ENCODE results near the gene PLCD1. TPM values are rescaled to one million over a fixed set of nuclear protein-coding genes. Genes with fewer than 3 reads are reported as not detected.

Gene PLCD1
- total and polyA plus RNA-seq, 8 donors: 33.3 to 54.3 (median 44.6) TPM

DNA sequence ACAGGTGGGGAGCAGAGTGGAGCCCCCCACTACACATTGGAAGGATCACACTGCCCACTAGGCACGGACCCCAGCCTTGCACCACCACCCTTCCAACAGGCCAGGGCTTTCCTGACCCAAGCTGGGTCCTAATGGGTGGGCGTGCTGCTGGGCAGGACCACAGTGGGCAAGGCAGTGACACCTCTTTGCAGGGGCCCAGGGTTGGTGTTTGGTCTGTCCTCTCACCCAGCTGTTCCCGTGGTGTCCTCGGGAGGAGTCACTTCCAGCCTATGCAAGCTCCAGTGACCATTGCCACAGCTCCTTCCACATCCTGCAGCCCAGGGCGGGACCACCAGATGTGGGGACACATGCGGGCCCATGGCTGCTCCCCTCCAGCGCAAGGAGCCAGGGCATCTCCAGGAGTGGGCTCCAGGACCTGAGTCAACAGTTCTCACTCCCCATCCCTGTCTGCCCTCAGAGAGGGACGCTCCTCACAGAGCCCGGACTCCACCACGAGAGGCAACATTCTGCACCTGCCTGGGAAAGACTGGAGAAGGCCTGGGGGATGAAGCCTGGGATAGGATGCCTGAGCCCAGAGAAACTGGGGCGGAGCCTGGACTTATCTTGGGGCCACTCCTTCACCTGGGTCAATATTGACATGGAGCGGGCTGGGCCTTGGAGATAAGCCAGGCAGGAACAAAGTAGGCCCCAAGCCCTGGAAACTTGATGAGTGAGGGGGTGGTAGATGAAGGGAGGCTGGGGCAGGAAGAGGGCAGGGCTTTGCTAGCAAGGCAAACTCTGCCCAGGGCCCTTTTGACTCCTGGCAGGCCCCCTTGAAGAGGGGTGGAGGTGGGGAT, 42.7 kb downstream of the PLCD1 start:
- H3K27me3 ChIP-seq: no peaks in the 10 kb centered on the region
- no peaks in the 10 kb centered on the region for H3K9me3 ChIP-seq
- peak; percentile 81 for ATAC-seq
- TF ChIP-seq, protein P1, sequence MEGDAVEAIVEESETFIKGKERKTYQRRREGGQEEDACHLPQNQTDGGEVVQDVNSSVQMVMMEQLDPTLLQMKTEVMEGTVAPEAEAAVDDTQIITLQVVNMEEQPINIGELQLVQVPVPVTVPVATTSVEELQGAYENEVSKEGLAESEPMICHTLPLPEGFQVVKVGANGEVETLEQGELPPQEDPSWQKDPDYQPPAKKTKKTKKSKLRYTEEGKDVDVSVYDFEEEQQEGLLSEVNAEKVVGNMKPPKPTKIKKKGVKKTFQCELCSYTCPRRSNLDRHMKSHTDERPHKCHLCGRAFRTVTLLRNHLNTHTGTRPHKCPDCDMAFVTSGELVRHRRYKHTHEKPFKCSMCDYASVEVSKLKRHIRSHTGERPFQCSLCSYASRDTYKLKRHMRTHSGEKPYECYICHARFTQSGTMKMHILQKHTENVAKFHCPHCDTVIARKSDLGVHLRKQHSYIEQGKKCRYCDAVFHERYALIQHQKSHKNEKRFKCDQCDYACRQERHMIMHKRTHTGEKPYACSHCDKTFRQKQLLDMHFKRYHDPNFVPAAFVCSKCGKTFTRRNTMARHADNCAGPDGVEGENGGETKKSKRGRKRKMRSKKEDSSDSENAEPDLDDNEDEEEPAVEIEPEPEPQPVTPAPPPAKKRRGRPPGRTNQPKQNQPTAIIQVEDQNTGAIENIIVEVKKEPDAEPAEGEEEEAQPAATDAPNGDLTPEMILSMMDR (IDR thresholded peaks at IDR 0.05): no peak
- DNase-seq: peak in 3 of 4 donors; percentile 81 to 90 (median 85)
- intact Hi-C loops (cut with DNase I): no loop called here
- H3K4me1 ChIP-seq: peaks cover 7 to 61% of the 10 kb centered on the region in 2 donors
- H3K4me3 ChIP-seq: no peak overlapping the region
- H3K27ac ChIP-seq: peak overlapping the region; percentile 69 to 72
- H3K36me3 ChIP-seq: peaks cover 0 to 3% of the 10 kb centered on the region in 2 donors

DNA sequence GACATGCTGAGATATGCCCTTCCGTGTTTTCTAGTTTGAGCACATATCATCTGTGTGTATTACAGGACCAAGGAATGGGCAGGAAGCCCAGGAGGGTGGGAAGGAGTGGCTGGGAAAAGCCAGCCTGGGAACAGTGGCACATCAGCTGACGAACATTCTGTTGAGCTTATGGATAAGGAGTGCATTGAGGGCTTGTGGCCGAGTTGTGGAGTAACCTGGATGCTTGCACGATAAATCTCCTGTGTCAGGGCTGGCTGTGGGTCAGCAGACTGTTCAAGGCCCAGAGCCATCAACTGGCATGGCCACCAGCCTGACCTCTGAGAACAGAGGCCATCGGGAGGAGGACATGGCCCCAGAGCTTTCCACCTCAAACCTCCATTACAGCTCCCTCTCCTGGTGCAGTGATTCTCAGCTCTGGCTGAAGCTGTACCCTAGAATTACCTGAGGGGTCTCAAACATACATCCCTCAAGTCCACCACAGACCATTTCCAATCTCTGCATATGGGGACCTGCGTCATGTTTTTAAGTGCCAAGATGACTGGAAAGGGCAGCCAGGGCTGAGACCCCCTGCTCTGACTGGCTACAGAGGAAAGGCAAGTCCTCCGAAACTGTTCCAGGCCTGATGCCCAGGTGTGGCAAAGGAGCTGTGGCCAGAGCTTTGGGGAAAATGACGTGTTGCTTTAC, 43.7 kb downstream of the PLCD1 start:
- no peak overlapping the region for H3K4me3 ChIP-seq
- TF ChIP-seq, protein P1 (IDR thresholded peaks at IDR 0.05): no peak
- H3K27me3 ChIP-seq: no peaks in the 10 kb centered on the region
- no peaks in the 10 kb centered on the region for H3K9me3 ChIP-seq
- intact Hi-C loops (cut with DNase I): no loop called here
- H3K36me3 ChIP-seq: peaks cover 0 to 9% of the 10 kb centered on the region in 2 donors
- DNase-seq (peak in 1 of 4 donors; percentile 75), ATAC-seq (peak; percentile 41)
- H3K4me1 ChIP-seq: peaks cover 7 to 61% of the 10 kb centered on the region in 2 donors
- peak overlapping the region in 1 of 2 donors; percentile 37 for H3K27ac ChIP-seq

DNA sequence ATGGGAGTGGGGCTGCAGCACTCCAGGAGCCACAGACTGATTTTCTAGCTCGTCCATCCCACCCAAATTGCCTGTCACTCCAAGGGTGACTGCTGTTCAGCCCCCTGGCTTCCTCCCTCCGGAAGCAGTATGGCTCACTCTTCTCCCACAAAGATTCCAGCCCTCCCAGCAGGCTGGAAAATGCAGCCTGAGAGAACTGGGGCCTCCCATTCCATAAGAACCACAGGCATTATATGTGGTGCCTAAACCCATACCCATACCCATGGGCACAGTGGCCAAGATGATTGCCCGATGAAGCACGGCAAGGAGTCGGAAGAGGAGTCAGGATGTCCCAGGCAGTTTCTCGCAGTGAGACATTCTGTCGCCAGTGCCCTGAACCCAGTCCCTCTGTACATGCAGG, 44.8 kb downstream of the PLCD1 start:
- Histone ChIP-seq H3K9me3 (no peaks in the 10 kb centered on the region), H3K27ac (peak overlapping the region in 1 of 2 donors; percentile 13), H3K27me3 (no peaks in the 10 kb centered on the region), H3K4me1 (peaks cover 7 to 70% of the 10 kb centered on the region in 2 donors), H3K36me3 (peaks cover 0 to 12% of the 10 kb centered on the region in 2 donors), H3K4me3 (no peak overlapping the region)
- no peak for ATAC-seq
- intact Hi-C loops (cut with DNase I): no loop called here
- DNase-seq: peak in 1 of 4 donors; percentile 14
- TF ChIP-seq, protein P1 (IDR thresholded peaks at IDR 0.05): no peak

DNA sequence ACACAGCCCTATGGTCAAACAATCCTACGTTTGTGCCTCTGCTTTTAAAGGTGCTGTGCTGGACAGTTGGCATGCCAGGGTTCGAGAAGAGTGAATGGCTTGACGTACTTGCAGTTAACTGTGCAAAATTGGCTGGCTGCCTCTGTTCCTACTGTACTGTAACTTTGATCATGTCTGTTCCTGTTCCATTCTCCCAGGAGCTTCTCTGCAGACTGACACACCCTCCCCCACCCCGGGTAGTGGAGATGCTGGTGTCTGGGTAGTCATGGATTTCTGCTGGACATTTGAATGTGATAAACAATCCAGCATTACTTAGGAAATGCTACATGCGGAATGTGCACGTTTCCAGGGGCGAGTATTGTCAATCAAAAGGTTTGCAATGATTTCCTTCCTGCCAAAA, 45.4 kb downstream of the PLCD1 start:
- no peak for DNase-seq
- Histone ChIP-seq H3K4me1 (peaks cover 7 to 70% of the 10 kb centered on the region in 2 donors), H3K27ac (no peak overlapping the region), H3K9me3 (no peaks in the 10 kb centered on the region), H3K27me3 (no peaks in the 10 kb centered on the region), H3K36me3 (peaks cover 0 to 12% of the 10 kb centered on the region in 2 donors), H3K4me3 (no peak overlapping the region)
- no peak for ATAC-seq
- TF ChIP-seq, protein P1 (IDR thresholded peaks at IDR 0.05): no peak
- intact Hi-C loops (cut with DNase I): no loop called here

DNA sequence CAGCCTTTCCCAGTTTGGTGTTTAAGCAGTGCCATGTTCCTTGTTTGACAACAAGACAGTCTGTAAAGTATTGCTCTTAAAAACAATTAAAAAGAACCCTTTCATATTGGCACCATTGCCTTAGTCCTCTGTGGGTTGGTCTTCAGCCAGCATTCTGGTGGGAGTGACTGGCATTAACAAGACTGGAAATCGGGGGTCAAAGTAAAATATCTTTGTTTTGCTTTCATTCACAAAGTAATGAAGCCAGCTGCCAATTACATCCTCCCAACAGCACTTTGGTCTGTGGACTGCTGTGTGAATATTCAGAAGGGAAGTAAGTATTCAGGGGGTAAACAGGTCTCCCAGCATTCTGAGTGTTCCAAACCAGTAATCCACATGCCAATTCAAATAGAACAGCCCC, 47.1 kb downstream of the PLCD1 start:
- TF ChIP-seq, protein P1 (IDR thresholded peaks at IDR 0.05): no peak
- Histone ChIP-seq H3K27me3 (no peaks in the 10 kb centered on the region), H3K9me3 (no peaks in the 10 kb centered on the region), H3K4me1 (peaks cover 7 to 65% of the 10 kb centered on the region in 2 donors), H3K27ac (no peak overlapping the region), H3K36me3 (peaks cover 0 to 12% of the 10 kb centered on the region in 2 donors), H3K4me3 (no peak overlapping the region)
- no peak for DNase-seq
- no peak for ATAC-seq
- intact Hi-C loops (cut with DNase I): no loop called here
